GM23338 (cell line): ENCODE measurements around the gene RNF183.

Source experiments
- CREB1 ChIP-seq: fragments of 250-450 bp; sonication (Bioruptor Pico); IDR thresholded peaks from 2 replicates; pipeline ENCODE4 v1.5.0; 2020; ENCODE audit warnings: low read depth, mild to moderate bottlenecking, moderate library complexity
- CTCF ChIP-seq, 2 experiments: fragments of 200-600 bp in 1 of 2; sonication (generic) in 1 of 2; conservative IDR thresholded peaks; 2 replicates each; pipeline versions ENCODE4 v1.5.1 to v1.6.1; 2016 to 2017; ENCODE audit warnings: antibody characterized with exemption in 2 of 2, low read depth in 2 of 2, mild to moderate bottlenecking in 2 of 2, moderate library complexity in 1 of 2
- ETS1 ChIP-seq: IDR thresholded peaks from 2 replicates; pipeline ENCODE4 v1.6.1; 2016; ENCODE audit warnings: antibody characterized with exemption
- EZH2 ChIP-seq: fragments of 200-600 bp; sonication (generic); IDR thresholded peaks from one replicate; pipeline ENCODE4 v1.8.0; 2017; ENCODE audit warnings: antibody characterized with exemption, mild to moderate bottlenecking, low read depth; ENCODE audit not compliant: unreplicated experiment
- EZH2phosphoT487 ChIP-seq: fragments of 200-600 bp; sonication (generic); IDR thresholded peaks from one replicate; pipeline ENCODE4 v1.8.1; 2018; ENCODE audit warnings: antibody characterized with exemption; ENCODE audit not compliant: unreplicated experiment
- JUNB ChIP-seq: IDR thresholded peaks from one replicate; pipeline ENCODE4 v1.6.1; 2016; ENCODE audit warnings: antibody characterized with exemption; ENCODE audit not compliant: unreplicated experiment
- POLR2AphosphoS5 ChIP-seq: IDR thresholded peaks from 2 replicates; pipeline ENCODE4 v1.6.1; 2016; ENCODE audit warnings: antibody characterized with exemption, low read depth
- REST ChIP-seq: IDR thresholded peaks from one replicate; pipeline ENCODE4 v1.6.1; 2018; ENCODE audit warnings: antibody characterized with exemption; ENCODE audit not compliant: unreplicated experiment
- STAT1 ChIP-seq: IDR thresholded peaks from one replicate; pipeline ENCODE4 v1.6.1; 2016; ENCODE audit warnings: antibody characterized with exemption; ENCODE audit not compliant: unreplicated experiment
- ZNF331 ChIP-seq: fragments of 250-450 bp; sonication (Bioruptor Pico); IDR thresholded peaks from 2 replicates; pipeline ENCODE4 v1.5.0; 2020; ENCODE audit warnings: low read depth, mild to moderate bottlenecking, moderate library complexity

DNA sequence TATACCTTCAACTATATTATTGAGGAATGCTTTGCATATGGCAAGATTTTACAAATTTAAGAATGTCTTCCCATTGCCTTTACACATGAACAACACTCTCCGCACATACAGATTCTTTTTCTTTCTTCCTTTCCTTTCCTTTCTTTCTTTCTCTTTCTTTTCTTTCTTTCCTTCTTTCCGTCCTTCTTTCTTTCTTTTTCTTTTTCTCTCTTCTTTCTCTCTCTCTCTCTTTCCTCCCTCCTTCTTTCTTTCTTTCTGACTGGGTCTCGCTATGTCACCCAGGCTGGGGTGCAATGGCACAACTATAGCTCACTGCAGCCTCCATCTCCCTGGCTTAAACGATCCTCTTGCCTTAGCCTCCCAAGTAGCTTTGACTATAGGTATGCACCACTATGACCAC is 23.1 kb upstream of the RNF183 start:
- TF ChIP-seq REST (no peak), CREB1 (CRISPR knock-in tag) (no peak), CTCF (conservative IDR thresholded peaks at IDR 0.05; ENCODE audit: low read depth in 2 of 2) (no peak), EZH2 (no peak), POLR2AphosphoS5 (no peak), STAT1 (no peak), JUNB (no peak), ZNF331 (CRISPR knock-in tag) (no peak), ETS1 (no peak), EZH2phosphoT487 (no peak)
